Measurements from ENCODE around the gene ZBTB47.
A peak's percentile ranks its signal among the peaks of the same experiment; 100 is the strongest.

Gene ZBTB47

GRCh38 chr3:42678447-42678846 is 24.9 kb downstream of the ZBTB47 start:
- intact Hi-C loops (cut with DNase I) = no loop called here
- DNase-seq = peak in 2 of 42 donors; percentile 3 to 28

DNA sequence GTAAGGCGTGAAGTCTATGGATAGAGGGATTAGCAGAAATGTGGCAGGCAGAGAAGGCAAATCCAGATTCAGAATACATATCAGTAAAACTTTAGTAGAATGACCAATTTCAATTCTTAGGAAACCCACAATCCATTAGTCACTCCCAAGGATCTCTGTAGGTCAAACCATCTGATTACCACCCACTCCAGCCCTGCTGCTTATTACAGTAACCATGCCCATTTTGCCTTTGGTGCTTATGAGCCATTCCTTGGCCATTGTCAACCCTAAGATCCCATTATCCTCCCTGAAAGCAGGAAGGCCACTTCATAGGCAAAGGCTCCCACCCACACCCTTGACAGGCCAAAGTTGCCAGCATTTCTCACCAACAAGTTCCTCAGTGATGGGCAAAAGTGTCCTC is 26.8 kb downstream of the ZBTB47 start:
- intact Hi-C loops (cut with DNase I) = no loop called here
- DNase-seq = peak in 3 of 42 donors; percentile 4 to 8 (median 7)

DNA sequence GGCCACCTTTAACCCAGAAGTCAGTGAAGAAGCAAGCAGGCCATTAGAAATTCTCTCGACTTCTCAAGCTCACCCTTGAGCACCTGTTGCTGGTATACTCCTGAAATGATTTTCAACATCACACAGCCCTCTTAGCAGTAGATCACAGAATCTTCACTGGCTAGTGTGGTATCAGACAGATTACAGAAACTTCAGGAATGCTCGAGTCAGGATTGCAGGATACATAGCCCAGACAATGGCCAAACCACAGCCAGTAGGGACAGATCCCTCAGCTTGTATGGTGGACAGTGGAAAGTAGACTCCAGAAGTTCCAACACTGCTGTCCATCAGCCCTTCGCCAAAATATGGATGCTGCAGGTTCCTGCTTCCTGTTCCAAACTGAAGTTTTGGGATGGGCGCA is 27.3 kb downstream of the ZBTB47 start:
- intact Hi-C loops (cut with DNase I) = no loop called here
- DNase-seq = peak in 7 of 42 donors; percentile 2 to 31 (median 7)

- DNase-seq = peak in 22 of 42 donors; percentile 2 to 74 (median 30)
- intact Hi-C loops (cut with DNase I) = no loop called here
These were observed 28.0 kb downstream of the ZBTB47 start for GRCh38 chr3:42681361-42682038.

- intact Hi-C loops (cut with DNase I) = no loop called here
- peak in 16 of 42 donors; percentile 4 to 36 (median 12) for DNase-seq
These were observed 29.0 kb downstream of the ZBTB47 start for GRCh38 chr3:42682301-42683070.

- intact Hi-C loops (cut with DNase I) = no loop called here
- peak; percentile 52 to 93 (median 78) for DNase-seq
These were observed 30.5 kb downstream of the ZBTB47 start for GRCh38 chr3:42683875-42684598.

DNA sequence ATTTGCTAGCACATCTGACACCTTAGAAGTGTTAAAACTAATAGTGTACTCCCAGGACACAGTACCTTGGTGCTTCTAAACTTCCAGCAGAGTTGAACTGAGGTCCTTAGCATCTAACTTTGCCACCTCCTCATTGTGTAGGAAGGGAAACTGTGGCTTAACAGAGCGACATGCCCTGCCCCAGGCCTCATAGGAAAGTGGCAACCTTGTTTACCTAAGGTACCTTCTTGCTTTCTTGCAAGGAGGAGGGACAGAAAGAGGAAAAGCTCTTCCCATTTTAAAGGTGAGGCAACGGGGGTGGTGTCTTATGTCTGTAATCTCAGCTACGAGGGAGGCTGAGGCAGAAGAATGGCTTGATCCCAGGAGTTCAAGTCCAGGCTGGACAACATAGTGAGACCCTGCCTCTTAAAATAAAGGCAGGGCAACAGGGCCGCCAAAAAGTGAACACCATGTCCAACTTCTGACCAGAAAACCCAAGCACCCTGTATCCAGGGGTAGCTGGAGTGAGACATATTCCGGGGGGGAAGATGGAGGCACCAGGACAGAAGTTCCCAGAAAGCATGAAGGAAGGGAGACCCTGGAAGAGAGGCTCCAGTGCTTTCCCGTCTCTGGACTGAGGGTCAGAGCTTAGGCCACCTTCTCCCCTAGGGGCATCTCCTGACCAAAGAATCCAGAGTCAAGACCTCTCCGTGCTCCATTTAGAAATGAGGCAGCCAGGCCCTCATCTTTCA is 31.3 kb downstream of the ZBTB47 start:
- intact Hi-C loops (cut with DNase I) = no loop called here
- DNase-seq = peak in 14 of 42 donors; percentile 1 to 35 (median 8)

DNA sequence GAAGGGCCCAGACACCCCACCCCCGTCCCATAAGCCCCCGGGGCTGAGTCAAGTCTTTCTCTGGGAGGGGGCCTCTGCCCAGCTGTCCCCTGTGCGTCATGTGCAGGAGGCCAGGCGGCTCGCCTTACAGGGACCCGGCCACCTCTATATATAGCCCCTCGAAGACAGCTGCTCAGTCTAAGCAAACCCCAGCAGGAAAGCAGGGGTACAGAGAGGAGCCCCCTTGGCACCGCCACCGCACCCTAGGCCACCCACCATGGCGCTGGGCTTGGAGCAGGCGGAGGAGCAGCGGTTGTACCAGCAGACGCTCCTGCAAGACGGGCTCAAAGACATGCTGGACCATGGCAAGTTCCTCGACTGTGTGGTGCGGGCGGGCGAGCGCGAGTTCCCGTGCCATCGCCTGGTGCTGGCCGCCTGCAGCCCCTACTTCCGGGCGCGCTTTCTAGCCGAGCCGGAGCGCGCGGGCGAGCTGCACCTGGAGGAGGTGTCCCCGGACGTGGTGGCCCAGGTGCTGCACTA is 31.9 kb downstream of the ZBTB47 start, which contains the start of gene KLHL40:
KLHL40 (plus strand) TSS at position 175 of the 519 bp plus-strand sequence; CDS start at position 257, 82 bp downstream.
- intact Hi-C loops (cut with DNase I) = no loop called here
- peak in 16 of 42 donors; percentile 3 to 36 (median 12) for DNase-seq

GRCh38 chr3:42685891-42686820 is 32.7 kb downstream of the ZBTB47 start:
- peak in 17 of 42 donors; percentile 1 to 43 (median 12) for DNase-seq
- intact Hi-C loops (cut with DNase I) = no loop called here

DNA sequence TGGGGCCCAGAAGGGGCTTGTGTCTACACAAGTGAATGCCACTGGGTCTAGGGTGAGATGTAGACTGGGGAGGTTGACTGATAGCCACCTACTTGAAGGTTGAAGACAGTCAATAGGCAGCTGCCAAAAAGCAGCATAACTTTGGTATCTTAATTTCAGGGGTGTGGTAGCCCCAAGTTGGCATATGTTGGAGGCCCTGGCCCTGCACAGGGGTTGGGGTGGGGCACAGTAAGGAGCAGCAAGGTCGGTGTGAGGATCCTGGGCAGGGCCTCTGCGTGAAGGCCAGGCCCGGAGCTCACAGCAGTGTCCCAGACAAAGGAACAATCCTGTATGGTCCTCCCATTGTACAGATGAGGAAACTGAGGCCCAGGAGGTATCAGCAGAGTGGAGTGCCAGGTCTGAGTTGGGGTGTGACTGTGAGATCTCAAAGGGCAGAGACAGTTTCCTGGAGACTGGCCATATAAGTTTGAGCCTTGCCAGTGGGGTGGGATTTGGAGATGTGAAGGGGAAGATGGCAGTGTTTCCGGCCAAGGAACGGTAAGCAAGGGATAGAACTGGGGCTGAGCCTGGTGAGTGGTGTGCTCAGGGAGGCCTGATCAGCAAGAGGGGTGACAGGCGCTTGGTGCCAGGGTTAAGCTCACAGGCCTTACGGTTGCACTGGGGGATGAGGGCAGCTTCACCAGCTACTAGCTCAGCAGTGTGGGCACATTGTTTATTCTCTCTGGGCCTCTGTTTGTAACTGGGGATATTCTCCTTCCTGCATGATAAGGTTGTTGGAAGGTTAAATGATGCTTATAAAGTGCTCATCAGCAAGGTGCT is 33.5 kb downstream of the ZBTB47 start:
- intact Hi-C loops (cut with DNase I) = no loop called here
- DNase-seq = peak in 12 of 42 donors; percentile 1 to 32 (median 8)

DNA sequence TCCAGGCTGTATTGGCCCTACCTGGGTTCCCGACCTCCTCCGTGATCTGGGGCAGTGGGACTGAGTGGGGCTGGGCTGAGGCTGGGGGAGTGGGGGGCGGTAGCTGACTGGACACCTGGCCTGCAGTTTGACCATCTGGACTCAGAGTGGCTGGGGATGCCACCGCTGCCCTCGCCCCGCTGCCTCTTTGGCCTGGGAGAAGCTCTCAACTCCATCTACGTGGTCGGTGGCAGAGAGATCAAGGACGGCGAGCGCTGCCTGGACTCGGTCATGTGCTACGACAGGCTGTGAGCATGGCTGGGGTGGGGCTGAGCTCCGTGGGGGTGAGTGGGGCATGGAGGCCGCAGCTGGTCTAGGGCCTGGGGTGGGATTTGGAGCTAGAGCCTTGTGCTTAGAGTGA is 34.5 kb downstream of the ZBTB47 start:
- intact Hi-C loops (cut with DNase I) = no loop called here
- peak in 10 of 42 donors; percentile 1 to 29 (median 11) for DNase-seq

DNA sequence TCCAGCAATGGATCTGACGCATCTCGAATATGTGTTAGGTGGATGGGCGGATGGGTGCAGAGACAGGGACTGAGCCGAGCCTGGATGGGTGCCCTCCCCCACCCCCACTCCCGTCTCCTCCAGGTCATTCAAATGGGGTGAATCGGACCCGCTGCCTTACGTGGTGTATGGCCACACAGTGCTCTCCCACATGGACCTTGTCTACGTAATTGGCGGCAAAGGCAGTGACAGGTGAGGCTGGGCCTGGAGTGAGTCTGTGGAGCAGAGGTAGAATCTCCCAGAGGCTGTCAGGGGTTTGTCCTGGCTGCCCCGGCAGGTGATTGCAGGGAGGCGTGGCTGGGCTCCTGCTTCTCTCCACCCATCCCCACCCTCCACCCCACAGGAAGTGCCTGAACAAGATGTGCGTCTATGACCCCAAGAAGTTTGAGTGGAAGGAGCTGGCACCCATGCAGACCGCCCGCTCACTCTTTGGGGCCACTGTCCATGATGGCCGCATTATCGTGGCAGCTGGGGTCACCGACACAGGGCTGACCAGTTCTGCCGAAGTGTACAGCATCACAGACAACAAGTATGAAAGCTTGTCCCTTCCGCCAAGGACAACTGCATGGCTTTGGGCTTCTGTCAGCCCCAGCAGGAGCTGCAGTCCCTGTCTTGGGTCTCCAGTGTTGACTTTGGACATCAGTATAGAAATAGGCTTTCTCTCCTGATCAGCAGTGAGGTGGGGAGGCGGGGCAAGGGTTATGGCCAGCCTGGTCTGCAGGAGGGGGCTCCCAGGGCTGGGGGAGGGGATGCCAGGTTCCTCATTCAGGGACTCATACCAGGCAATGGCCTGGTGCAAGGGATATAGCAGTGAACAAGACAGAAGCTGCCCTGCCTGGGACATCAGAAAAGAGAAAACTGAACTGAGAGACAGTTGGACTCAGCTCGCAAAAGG is 35.3 kb downstream of the ZBTB47 start:
- peak in 16 of 42 donors; percentile 0 to 35 (median 11) for DNase-seq
- intact Hi-C loops (cut with DNase I) = no loop called here

DNA sequence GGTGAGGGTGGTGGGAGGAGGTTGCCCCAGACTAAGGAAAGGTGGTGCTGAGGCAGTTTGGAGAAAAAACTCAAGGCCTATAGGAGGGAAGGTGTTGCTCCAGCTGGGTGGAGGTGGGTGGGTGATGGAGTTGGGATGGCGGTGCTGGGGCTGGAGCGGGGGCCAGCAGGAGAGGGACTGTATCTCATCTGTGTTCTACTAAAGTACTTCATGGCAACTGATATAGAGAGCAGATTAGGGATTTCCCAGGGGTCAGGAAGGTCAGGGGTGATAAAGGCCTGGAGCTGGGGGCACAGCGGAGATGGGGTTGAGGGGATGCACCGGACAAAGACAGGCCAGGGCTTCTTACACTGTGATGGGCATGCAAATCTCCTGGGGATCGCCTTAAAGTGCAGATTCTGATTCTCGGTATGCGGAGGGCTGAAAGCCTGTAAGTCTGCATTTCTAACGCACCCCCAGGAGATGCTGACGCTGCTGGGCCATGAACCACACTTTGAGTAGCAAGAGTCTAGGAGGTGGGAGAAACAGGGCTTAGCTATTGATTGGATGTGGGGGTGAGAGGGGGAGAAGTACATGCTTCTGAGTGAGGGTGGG is 36.0 kb downstream of the ZBTB47 start:
- intact Hi-C loops (cut with DNase I) = no loop called here
- DNase-seq = peak in 11 of 42 donors; percentile 1 to 19 (median 5)

GRCh38 chr3:42690191-42690590 is 36.7 kb downstream of the ZBTB47 start:
- DNase-seq = peak in 8 of 42 donors; percentile 2 to 36 (median 8)
- intact Hi-C loops (cut with DNase I) = no loop called here
